GM19035 (cell line): Measurements from ENCODE around the gene DNAH8.
"Not testable (repeated sequence)": the region's sequence is repeated elsewhere in the genome, so short reads cannot be mapped to it uniquely, and the experiment has no call there.

Experiments
- ATAC-seq: cut with Tn5 transposase; IDR thresholded peaks from one replicate; pipeline ENCODE4 v1.9.1; 2021; ENCODE audit not compliant: unreplicated experiment

The DNAH8 gene

GRCh38 chr6:38827024-38827423 lies 111.9 kb downstream of the DNAH8 start:
- no peak for ATAC-seq

- no peak for ATAC-seq
Measured at GRCh38 chr6:38831865-38832264, 116.8 kb downstream of the DNAH8 start.

- ATAC-seq: no peak
Measured at GRCh38 chr6:38833320-38833719, 118.2 kb downstream of the DNAH8 start.

- no peak for ATAC-seq
Measured at GRCh38 chr6:38836585-38836984, 121.5 kb downstream of the DNAH8 start.

GRCh38 chr6:38837101-38837500 lies 122.0 kb downstream of the DNAH8 start:
- ATAC-seq: no peak

GRCh38 chr6:38843798-38844197 lies 128.7 kb downstream of the DNAH8 start:
- ATAC-seq: no peak

GRCh38 chr6:38845931-38846330 lies 130.8 kb downstream of the DNAH8 start:
- no peak for ATAC-seq

GRCh38 chr6:38846361-38846760 lies 131.2 kb downstream of the DNAH8 start:
- ATAC-seq: no peak

GRCh38 chr6:38846844-38847243 lies 131.7 kb downstream of the DNAH8 start:
- ATAC-seq: no peak

- no peak for ATAC-seq
Measured at GRCh38 chr6:38847497-38847896, 132.4 kb downstream of the DNAH8 start.

GRCh38 chr6:38848760-38849159 lies 133.6 kb downstream of the DNAH8 start:
- ATAC-seq: no peak

GRCh38 chr6:38852215-38852614 lies 137.1 kb downstream of the DNAH8 start:
- ATAC-seq: no peak

GRCh38 chr6:38853236-38853635 lies 138.1 kb downstream of the DNAH8 start:
- ATAC-seq: no peak

GRCh38 chr6:38856492-38856891 lies 141.4 kb downstream of the DNAH8 start:
- no peak for ATAC-seq

- ATAC-seq: no peak
Measured at GRCh38 chr6:38857815-38858214, 142.7 kb downstream of the DNAH8 start.

GRCh38 chr6:38860041-38860440 lies 144.9 kb downstream of the DNAH8 start:
- ATAC-seq: no peak

GRCh38 chr6:38861926-38862401 lies 146.9 kb downstream of the DNAH8 start:
- ATAC-seq: no peak

GRCh38 chr6:38865521-38866174 lies 150.5 kb downstream of the DNAH8 start:
- no peak for ATAC-seq

GRCh38 chr6:38867726-38868125 lies 152.6 kb downstream of the DNAH8 start:
- ATAC-seq: no peak

GRCh38 chr6:38871741-38872568 lies 156.8 kb downstream of the DNAH8 start:
- ATAC-seq: no peak

GRCh38 chr6:38873001-38873400 lies 157.9 kb downstream of the DNAH8 start:
- no peak for ATAC-seq

- not testable (repeated sequence) for ATAC-seq
Measured at GRCh38 chr6:38873816-38874215, 158.7 kb downstream of the DNAH8 start.
